ENCODE measurements around the gene FAM118A.
"Not testable (repeated sequence)": the region's sequence is repeated elsewhere in the genome, so short reads cannot be mapped to it uniquely, and the experiment has no call there.

The FAM118A gene

GRCh38 chr22:45335021-45335818 is 25.5 kb downstream of the FAM118A start:
- H3K4me3 ChIP-seq, result no peak overlapping the region
- in situ Hi-C loops (cut with MboI; ENCODE audit: low sequenced_read_pairs), result no loop called here
- peaks cover 33% of the 10 kb centered on the region for H3K36me3 ChIP-seq (replicated peaks)
- H3K4me1 ChIP-seq, result no peaks in the 10 kb centered on the region
- H3K27me3 ChIP-seq (ENCODE audit: low read depth), result no peaks in the 10 kb centered on the region
- DNase-seq (ENCODE audit: low spot score in 2 of 2), result no peak
- H3K9me3 ChIP-seq, result no peaks in the 10 kb centered on the region

DNA sequence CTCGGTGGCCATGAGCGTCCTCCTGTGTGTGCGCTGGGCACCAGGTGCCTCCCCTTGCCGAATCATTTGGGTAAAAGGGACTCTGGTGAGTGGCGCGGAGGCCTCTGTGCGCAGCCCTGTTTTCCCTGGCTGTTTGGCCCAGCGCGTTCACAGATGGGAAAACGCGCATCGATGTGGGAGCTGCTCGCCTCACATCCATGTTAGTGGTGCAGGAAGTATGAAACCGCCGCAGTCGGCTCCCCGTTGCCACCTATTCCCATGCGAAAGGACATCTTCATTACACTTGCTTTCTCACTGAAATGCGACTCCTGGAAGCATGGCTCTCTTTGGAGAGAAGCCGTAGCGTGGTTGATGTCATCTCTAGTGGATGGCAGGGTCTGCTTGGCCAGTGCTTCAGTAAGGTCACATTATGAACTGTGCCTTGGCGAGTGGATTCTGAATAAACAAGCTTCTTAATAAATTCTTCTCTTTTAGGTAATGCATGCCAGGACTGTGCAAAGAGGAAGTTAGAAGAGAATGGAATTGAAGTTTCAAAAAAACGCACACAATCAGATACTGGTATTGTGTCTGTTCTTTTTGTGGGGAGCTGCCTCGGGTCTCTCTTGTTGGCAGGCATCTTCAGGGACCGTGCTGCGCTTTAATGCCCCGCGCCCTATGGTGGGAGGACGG is 26.3 kb downstream of the FAM118A start:
- in situ Hi-C loops (cut with MboI; ENCODE audit: low sequenced_read_pairs), result no loop called here
- Histone ChIP-seq H3K9me3 (no peaks in the 10 kb centered on the region), H3K4me3 (no peak overlapping the region), H3K36me3 (replicated peaks) (peaks cover 34% of the 10 kb centered on the region), H3K4me1 (no peaks in the 10 kb centered on the region), H3K27me3 (ENCODE audit: low read depth) (no peaks in the 10 kb centered on the region)
- DNase-seq (ENCODE audit: low spot score in 2 of 2), result no peak

DNA sequence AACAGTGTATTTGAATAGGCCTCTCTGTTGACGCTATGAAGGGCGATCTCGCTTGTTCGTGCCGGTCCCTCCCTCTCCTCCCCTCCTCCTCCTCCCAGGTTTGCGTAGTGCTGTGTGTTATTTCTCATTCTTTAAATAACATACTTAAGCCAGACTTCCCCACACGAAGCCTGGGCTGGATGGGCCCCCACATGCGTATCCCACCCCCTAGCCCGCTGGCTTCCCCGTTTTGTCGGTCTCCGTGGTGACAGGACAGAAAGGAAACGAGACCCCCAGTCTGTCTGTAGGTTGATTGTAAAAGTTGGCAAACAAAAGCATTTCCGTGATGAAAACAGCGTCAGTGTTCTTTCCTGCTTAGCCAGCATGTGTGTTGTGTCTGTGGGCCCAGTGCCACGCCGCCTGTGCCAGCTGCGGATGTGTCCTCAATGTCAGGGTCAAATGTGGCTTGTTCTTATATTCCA is 27.3 kb downstream of the FAM118A start:
- Histone ChIP-seq H3K9me3 (no peaks in the 10 kb centered on the region), H3K36me3 (replicated peaks) (peaks cover 38% of the 10 kb centered on the region), H3K4me3 (no peak overlapping the region), H3K4me1 (no peaks in the 10 kb centered on the region), H3K27me3 (ENCODE audit: low read depth) (no peaks in the 10 kb centered on the region)
- in situ Hi-C loops (cut with MboI; ENCODE audit: low sequenced_read_pairs), result no loop called here
- DNase-seq (ENCODE audit: low spot score in 2 of 2), result no peak

- DNase-seq (ENCODE audit: low spot score in 2 of 2), result no peak
- Histone ChIP-seq H3K36me3 (replicated peaks) (peaks cover 38% of the 10 kb centered on the region), H3K4me1 (no peaks in the 10 kb centered on the region), H3K9me3 (no peaks in the 10 kb centered on the region), H3K4me3 (no peak overlapping the region), H3K27me3 (ENCODE audit: low read depth) (no peaks in the 10 kb centered on the region)
- in situ Hi-C loops (cut with MboI; ENCODE audit: low sequenced_read_pairs), result no loop called here
Observed at GRCh38 chr22:45337536-45337935, 27.8 kb downstream of the FAM118A start.

- in situ Hi-C loops (cut with MboI; ENCODE audit: low sequenced_read_pairs), result no loop called here
- DNase-seq (ENCODE audit: low spot score in 2 of 2), result no peak
- Histone ChIP-seq H3K36me3 (replicated peaks) (peaks cover 37% of the 10 kb centered on the region), H3K9me3 (no peaks in the 10 kb centered on the region), H3K27me3 (ENCODE audit: low read depth) (no peaks in the 10 kb centered on the region), H3K4me3 (no peak overlapping the region), H3K4me1 (no peaks in the 10 kb centered on the region)
Observed at GRCh38 chr22:45338795-45339194, 29.1 kb downstream of the FAM118A start.

DNA sequence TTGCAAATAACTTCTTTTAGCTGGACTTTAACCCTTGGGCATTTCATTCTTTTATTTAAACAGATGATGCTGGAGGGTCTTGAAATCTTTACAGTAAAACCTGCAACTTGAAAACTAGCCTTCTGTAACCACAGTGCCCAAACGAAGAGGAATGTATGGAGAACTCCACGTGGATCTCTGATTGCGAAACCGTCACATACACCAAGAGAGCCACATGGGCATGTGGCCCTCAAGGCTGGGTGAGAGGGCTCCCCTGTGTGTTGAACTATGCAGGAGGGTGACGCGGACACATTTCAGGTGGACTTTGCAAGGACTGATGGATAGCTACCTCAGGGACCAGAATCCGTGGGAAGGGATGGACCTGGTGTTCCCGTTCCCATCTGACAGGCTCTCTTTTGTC is 30.6 kb downstream of the FAM118A start:
- Histone ChIP-seq H3K27me3 (ENCODE audit: low read depth) (no peaks in the 10 kb centered on the region), H3K9me3 (no peaks in the 10 kb centered on the region), H3K4me3 (no peak overlapping the region), H3K4me1 (no peaks in the 10 kb centered on the region), H3K36me3 (replicated peaks) (peaks cover 25% of the 10 kb centered on the region)
- in situ Hi-C loops (cut with MboI; ENCODE audit: low sequenced_read_pairs), result no loop called here
- no peak for DNase-seq (ENCODE audit: low spot score in 2 of 2)

GRCh38 chr22:45341498-45341897 is 31.8 kb downstream of the FAM118A start:
- peaks cover 22% of the 10 kb centered on the region for H3K36me3 ChIP-seq (replicated peaks)
- in situ Hi-C loops (cut with MboI; ENCODE audit: low sequenced_read_pairs), result no loop called here
- H3K4me3 ChIP-seq, result no peak overlapping the region
- H3K9me3 ChIP-seq, result no peaks in the 10 kb centered on the region
- H3K4me1 ChIP-seq, result no peaks in the 10 kb centered on the region
- no peak for DNase-seq (ENCODE audit: low spot score in 2 of 2)
- no peaks in the 10 kb centered on the region for H3K27me3 ChIP-seq (ENCODE audit: low read depth)

GRCh38 chr22:45343143-45343542 is 33.4 kb downstream of the FAM118A start:
- H3K4me1 ChIP-seq, result no peaks in the 10 kb centered on the region
- no peaks in the 10 kb centered on the region for H3K9me3 ChIP-seq
- in situ Hi-C loops (cut with MboI; ENCODE audit: low sequenced_read_pairs), result no loop called here
- H3K36me3 ChIP-seq (replicated peaks), result peaks cover 22% of the 10 kb centered on the region
- H3K27me3 ChIP-seq (ENCODE audit: low read depth), result no peaks in the 10 kb centered on the region
- no peak overlapping the region for H3K4me3 ChIP-seq
- DNase-seq (ENCODE audit: low spot score in 2 of 2), result no peak

DNA sequence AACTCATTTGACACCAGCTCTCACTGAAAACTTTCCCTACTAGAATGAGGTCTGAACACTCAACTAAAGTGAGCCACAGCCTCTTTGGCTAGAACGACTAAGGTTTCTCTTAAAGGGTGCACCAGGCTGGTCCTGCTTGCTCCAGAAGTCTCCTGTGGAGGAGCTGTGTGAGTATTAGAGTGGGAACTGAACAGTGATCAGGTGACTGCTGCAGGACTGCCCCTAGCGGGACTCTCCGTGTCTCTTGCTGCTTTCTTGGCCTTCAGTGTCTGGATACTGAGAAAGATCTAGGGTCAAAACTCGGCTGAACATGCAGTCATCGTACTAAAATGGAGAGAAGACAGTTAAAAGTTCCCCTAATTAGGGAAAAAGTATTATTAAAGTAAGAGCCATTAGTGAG is 34.6 kb downstream of the FAM118A start:
- Histone ChIP-seq H3K9me3 (no peaks in the 10 kb centered on the region), H3K4me3 (no peak overlapping the region), H3K36me3 (replicated peaks) (peaks cover 19% of the 10 kb centered on the region), H3K4me1 (no peaks in the 10 kb centered on the region), H3K27me3 (ENCODE audit: low read depth) (no peaks in the 10 kb centered on the region)
- in situ Hi-C loops (cut with MboI; ENCODE audit: low sequenced_read_pairs), result no loop called here
- no peak for DNase-seq (ENCODE audit: low spot score in 2 of 2)

- H3K4me3 ChIP-seq, result no peak overlapping the region
- H3K9me3 ChIP-seq, result no peaks in the 10 kb centered on the region
- H3K36me3 ChIP-seq (replicated peaks), result no peaks in the 10 kb centered on the region
- H3K27me3 ChIP-seq (ENCODE audit: low read depth), result no peaks in the 10 kb centered on the region
- in situ Hi-C loops (cut with MboI; ENCODE audit: low sequenced_read_pairs), result no loop called here
- H3K4me1 ChIP-seq, result no peaks in the 10 kb centered on the region
- DNase-seq (ENCODE audit: low spot score in 2 of 2), result no peak
Observed at GRCh38 chr22:45349916-45350315, 40.2 kb downstream of the FAM118A start.

DNA sequence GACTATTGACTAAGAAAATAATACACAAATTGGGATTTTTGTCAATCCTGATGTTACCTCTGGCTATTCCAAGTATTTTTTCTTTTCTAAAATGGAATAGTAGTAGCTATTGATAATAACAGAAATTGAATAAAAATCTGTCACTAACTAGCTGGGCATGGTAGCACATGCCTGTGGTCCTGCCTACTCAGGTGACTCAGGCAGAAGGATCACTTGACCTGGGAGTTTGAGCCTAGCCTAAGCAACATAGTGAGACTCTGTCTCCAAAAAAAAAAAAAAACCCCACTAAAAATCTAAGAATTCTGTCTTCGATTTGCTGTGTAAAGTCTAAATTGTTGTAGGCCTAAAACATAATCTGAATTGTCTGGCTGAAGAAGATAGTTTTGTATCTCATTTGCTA is 42.2 kb downstream of the FAM118A start:
- no peak for DNase-seq (ENCODE audit: low spot score in 2 of 2)
- Histone ChIP-seq H3K27me3 (ENCODE audit: low read depth) (no peaks in the 10 kb centered on the region), H3K36me3 (replicated peaks) (no peaks in the 10 kb centered on the region), H3K9me3 (no peaks in the 10 kb centered on the region), H3K4me3 (no peak overlapping the region), H3K4me1 (no peaks in the 10 kb centered on the region)
- in situ Hi-C loops (cut with MboI; ENCODE audit: low sequenced_read_pairs), result no loop called here

DNA sequence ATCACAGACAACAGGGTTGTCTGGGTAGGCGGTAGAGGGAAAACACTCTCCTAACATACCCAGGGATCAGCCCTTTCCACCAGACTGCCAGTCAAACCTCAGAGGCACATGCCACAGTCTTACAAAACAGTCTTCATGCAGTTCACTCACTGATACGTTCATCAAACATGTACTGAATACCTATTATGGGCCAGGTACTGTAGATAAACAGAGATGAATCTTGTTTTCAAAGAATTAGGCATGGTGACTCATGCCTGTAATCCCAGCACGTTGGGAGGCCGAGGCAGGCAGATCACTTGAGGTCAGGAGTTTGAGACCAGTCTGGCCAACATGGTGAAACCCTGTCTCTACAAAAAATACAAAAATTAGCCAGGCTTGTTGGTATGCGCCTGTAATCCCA is 43.0 kb downstream of the FAM118A start:
- in situ Hi-C loops (cut with MboI; ENCODE audit: low sequenced_read_pairs); H3K36me3 ChIP-seq (replicated peaks); H3K27me3 ChIP-seq (ENCODE audit: low read depth); H3K4me1 ChIP-seq; H3K9me3 ChIP-seq; DNase-seq (ENCODE audit: low spot score in 2 of 2); H3K4me3 ChIP-seq: not testable (repeated sequence)

DNA sequence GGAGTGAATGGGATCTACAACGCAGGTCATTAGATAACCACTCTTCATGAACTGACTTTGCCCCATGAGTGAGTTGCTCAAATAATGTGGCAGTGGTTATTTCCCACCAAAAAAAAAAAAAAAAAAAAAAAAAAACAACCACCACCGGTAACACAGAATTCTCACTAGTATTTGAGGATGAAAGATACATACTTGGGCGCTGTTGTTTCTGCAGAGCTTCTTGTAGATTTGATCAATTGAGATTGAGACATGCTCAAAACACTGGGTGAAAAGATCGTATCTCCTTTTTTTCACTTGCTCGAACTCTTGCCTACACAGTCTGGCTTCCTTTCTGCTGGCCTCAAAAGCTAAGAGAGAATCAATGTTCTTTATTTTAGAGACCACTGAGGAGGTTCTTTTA is 44.1 kb downstream of the FAM118A start:
- H3K9me3 ChIP-seq, result no peaks in the 10 kb centered on the region
- no peaks in the 10 kb centered on the region for H3K36me3 ChIP-seq (replicated peaks)
- no peaks in the 10 kb centered on the region for H3K4me1 ChIP-seq
- H3K4me3 ChIP-seq, result no peak overlapping the region
- DNase-seq (ENCODE audit: low spot score in 2 of 2), result no peak
- 0 out of 2 replicates have a peak, but pooled peaks cover 3% of the 10 kb centered on the region for H3K27me3 ChIP-seq (ENCODE audit: low read depth)
- in situ Hi-C loops (cut with MboI; ENCODE audit: low sequenced_read_pairs), result no loop called here

GRCh38 chr22:45357490-45357889 is 47.8 kb downstream of the FAM118A start:
- Histone ChIP-seq H3K36me3 (replicated peaks) (no peaks in the 10 kb centered on the region), H3K27me3 (ENCODE audit: low read depth) (peaks cover 10% of the 10 kb centered on the region; the same call in 1 of the 2 replicates), H3K4me3 (no peak overlapping the region), H3K4me1 (no peaks in the 10 kb centered on the region), H3K9me3 (no peaks in the 10 kb centered on the region)
- no peak for DNase-seq (ENCODE audit: low spot score in 2 of 2)
- in situ Hi-C loops (cut with MboI; ENCODE audit: low sequenced_read_pairs), result no loop called here
